Measurements from ENCODE around the gene RIMBP2.

Gene RIMBP2

GRCh38 chr12:130477266-130477665 lies 238.8 kb downstream of the RIMBP2 start:
- H3K36me3 Mint-ChIP-seq (ENCODE audit: low read depth), result no peaks in the 10 kb centered on the region
- no peaks in the 10 kb centered on the region for H3K4me1 Mint-ChIP-seq (ENCODE audit: low read depth)
- no peak overlapping the region for H3K27ac Mint-ChIP-seq
- H3K4me3 Mint-ChIP-seq, result no peak overlapping the region
- H3K27me3 Mint-ChIP-seq, result peaks cover 3% of the 10 kb centered on the region
- no peaks in the 10 kb centered on the region for H3K9me3 Mint-ChIP-seq

GRCh38 chr12:130476451-130477135 lies 239.5 kb downstream of the RIMBP2 start:
- no peaks in the 10 kb centered on the region for H3K4me1 Mint-ChIP-seq (ENCODE audit: low read depth)
- no peak overlapping the region for H3K4me3 Mint-ChIP-seq
- no peak overlapping the region for H3K27ac Mint-ChIP-seq
- no peaks in the 10 kb centered on the region for H3K27me3 Mint-ChIP-seq
- H3K36me3 Mint-ChIP-seq (ENCODE audit: low read depth), result no peaks in the 10 kb centered on the region
- H3K9me3 Mint-ChIP-seq, result no peaks in the 10 kb centered on the region

- Mint-ChIP-seq H3K9me3 (no peaks in the 10 kb centered on the region), H3K4me1 (ENCODE audit: low read depth) (no peaks in the 10 kb centered on the region), H3K36me3 (ENCODE audit: low read depth) (no peaks in the 10 kb centered on the region), H3K27ac (no peak overlapping the region), H3K27me3 (no peaks in the 10 kb centered on the region), H3K4me3 (no peak overlapping the region)
These were observed 241.4 kb downstream of the RIMBP2 start for GRCh38 chr12:130474599-130475269.

- no peaks in the 10 kb centered on the region for H3K27me3 Mint-ChIP-seq
- no peaks in the 10 kb centered on the region for H3K36me3 Mint-ChIP-seq (ENCODE audit: low read depth)
- H3K27ac Mint-ChIP-seq, result no peak overlapping the region
- H3K4me1 Mint-ChIP-seq (ENCODE audit: low read depth), result no peaks in the 10 kb centered on the region
- H3K9me3 Mint-ChIP-seq, result no peaks in the 10 kb centered on the region
- H3K4me3 Mint-ChIP-seq, result no peak overlapping the region
These were observed 242.8 kb downstream of the RIMBP2 start for GRCh38 chr12:130473266-130473665.

- no peaks in the 10 kb centered on the region for H3K27me3 Mint-ChIP-seq
- H3K36me3 Mint-ChIP-seq (ENCODE audit: low read depth), result no peaks in the 10 kb centered on the region
- no peak overlapping the region for H3K27ac Mint-ChIP-seq
- no peak overlapping the region for H3K4me3 Mint-ChIP-seq
- no peaks in the 10 kb centered on the region for H3K4me1 Mint-ChIP-seq (ENCODE audit: low read depth)
- no peaks in the 10 kb centered on the region for H3K9me3 Mint-ChIP-seq
These were observed 245.1 kb downstream of the RIMBP2 start for GRCh38 chr12:130470969-130471368.

- H3K36me3 Mint-ChIP-seq (ENCODE audit: low read depth), result no peaks in the 10 kb centered on the region
- H3K27me3 Mint-ChIP-seq, result no peaks in the 10 kb centered on the region
- no peak overlapping the region for H3K27ac Mint-ChIP-seq
- H3K4me1 Mint-ChIP-seq (ENCODE audit: low read depth), result no peaks in the 10 kb centered on the region
- no peak overlapping the region for H3K4me3 Mint-ChIP-seq
- H3K9me3 Mint-ChIP-seq, result no peaks in the 10 kb centered on the region
These were observed 246.5 kb downstream of the RIMBP2 start for GRCh38 chr12:130469552-130469951.

- Mint-ChIP-seq H3K4me1 (ENCODE audit: low read depth) (no peaks in the 10 kb centered on the region), H3K27ac (no peak overlapping the region), H3K36me3 (ENCODE audit: low read depth) (no peaks in the 10 kb centered on the region), H3K9me3 (peaks cover 4% of the 10 kb centered on the region), H3K27me3 (no peaks in the 10 kb centered on the region), H3K4me3 (no peak overlapping the region)
These were observed 247.3 kb downstream of the RIMBP2 start for GRCh38 chr12:130468700-130469245.

- Mint-ChIP-seq H3K4me3 (no peak overlapping the region), H3K36me3 (ENCODE audit: low read depth) (no peaks in the 10 kb centered on the region), H3K27ac (no peak overlapping the region), H3K9me3 (peaks cover 6% of the 10 kb centered on the region), H3K4me1 (ENCODE audit: low read depth) (no peaks in the 10 kb centered on the region), H3K27me3 (no peaks in the 10 kb centered on the region)
These were observed 247.9 kb downstream of the RIMBP2 start for GRCh38 chr12:130468186-130468585.

- Mint-ChIP-seq H3K9me3 (peaks cover 6% of the 10 kb centered on the region), H3K27ac (no peak overlapping the region), H3K4me1 (ENCODE audit: low read depth) (no peaks in the 10 kb centered on the region), H3K27me3 (no peaks in the 10 kb centered on the region), H3K36me3 (ENCODE audit: low read depth) (no peaks in the 10 kb centered on the region), H3K4me3 (no peak overlapping the region)
These were observed 250.5 kb downstream of the RIMBP2 start for GRCh38 chr12:130465626-130466025.

- H3K4me1 Mint-ChIP-seq (ENCODE audit: low read depth), result no peaks in the 10 kb centered on the region
- H3K4me3 Mint-ChIP-seq, result no peak overlapping the region
- peaks cover 6% of the 10 kb centered on the region for H3K9me3 Mint-ChIP-seq
- no peak overlapping the region for H3K27ac Mint-ChIP-seq
- no peaks in the 10 kb centered on the region for H3K36me3 Mint-ChIP-seq (ENCODE audit: low read depth)
- no peaks in the 10 kb centered on the region for H3K27me3 Mint-ChIP-seq
These were observed 251.1 kb downstream of the RIMBP2 start for GRCh38 chr12:130465046-130465445.

- H3K27me3 Mint-ChIP-seq, result no peaks in the 10 kb centered on the region
- no peak overlapping the region for H3K27ac Mint-ChIP-seq
- peaks cover 6% of the 10 kb centered on the region for H3K9me3 Mint-ChIP-seq
- H3K36me3 Mint-ChIP-seq (ENCODE audit: low read depth), result no peaks in the 10 kb centered on the region
- H3K4me1 Mint-ChIP-seq (ENCODE audit: low read depth), result no peaks in the 10 kb centered on the region
- no peak overlapping the region for H3K4me3 Mint-ChIP-seq
These were observed 252.1 kb downstream of the RIMBP2 start for GRCh38 chr12:130463818-130464670.

- Mint-ChIP-seq H3K4me1 (ENCODE audit: low read depth) (no peaks in the 10 kb centered on the region), H3K4me3 (no peak overlapping the region), H3K36me3 (ENCODE audit: low read depth) (no peaks in the 10 kb centered on the region), H3K27me3 (no peaks in the 10 kb centered on the region), H3K9me3 (peaks cover 6% of the 10 kb centered on the region), H3K27ac (no peak overlapping the region)
These were observed 252.8 kb downstream of the RIMBP2 start for GRCh38 chr12:130463275-130463658.

- H3K27ac Mint-ChIP-seq, result no peak overlapping the region
- no peaks in the 10 kb centered on the region for H3K36me3 Mint-ChIP-seq (ENCODE audit: low read depth)
- no peaks in the 10 kb centered on the region for H3K4me1 Mint-ChIP-seq (ENCODE audit: low read depth)
- peaks cover 6% of the 10 kb centered on the region for H3K9me3 Mint-ChIP-seq
- no peaks in the 10 kb centered on the region for H3K27me3 Mint-ChIP-seq
- H3K4me3 Mint-ChIP-seq, result no peak overlapping the region
These were observed 253.4 kb downstream of the RIMBP2 start for GRCh38 chr12:130462558-130463274.

- no peak overlapping the region for H3K27ac Mint-ChIP-seq
- no peaks in the 10 kb centered on the region for H3K4me1 Mint-ChIP-seq (ENCODE audit: low read depth)
- no peaks in the 10 kb centered on the region for H3K36me3 Mint-ChIP-seq (ENCODE audit: low read depth)
These were observed 254.1 kb downstream of the RIMBP2 start for GRCh38 chr12:130461839-130462557.

More at GRCh38 chr12:130461839-130462557, 254.1 kb downstream of the RIMBP2 start:
- H3K9me3 Mint-ChIP-seq, result peaks cover 6% of the 10 kb centered on the region
- no peak overlapping the region for H3K4me3 Mint-ChIP-seq
- H3K27me3 Mint-ChIP-seq, result no peaks in the 10 kb centered on the region
